ENCODE data around the gene COL11A2.

DNA sequence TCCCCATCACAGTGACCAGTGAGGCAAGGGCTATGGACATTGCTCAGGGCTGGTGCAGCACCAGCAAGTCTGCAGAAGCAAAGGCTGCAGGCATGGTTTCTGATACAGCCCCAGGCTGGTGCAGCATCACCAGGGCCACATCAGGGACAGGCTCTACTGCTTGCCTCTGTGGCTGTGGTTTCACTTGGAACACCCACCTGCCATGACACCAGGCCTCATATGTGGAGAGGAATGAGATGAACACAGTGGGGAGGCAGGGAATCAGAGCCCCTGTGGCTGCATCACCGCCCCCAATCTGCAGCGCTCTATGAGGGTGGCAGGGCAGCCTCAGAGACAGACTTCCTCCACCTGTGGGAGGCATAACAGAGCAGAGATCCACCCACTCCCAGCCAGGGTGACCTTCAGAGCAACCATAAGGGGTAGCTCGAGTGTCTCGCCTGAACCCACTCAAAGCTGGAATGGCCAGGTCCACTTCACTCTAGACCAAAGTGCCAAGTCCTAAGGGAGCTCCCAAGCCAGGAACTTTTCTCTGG, 23.9 kb upstream of the COL11A2 start:
- TF ChIP-seq, protein P1, sequence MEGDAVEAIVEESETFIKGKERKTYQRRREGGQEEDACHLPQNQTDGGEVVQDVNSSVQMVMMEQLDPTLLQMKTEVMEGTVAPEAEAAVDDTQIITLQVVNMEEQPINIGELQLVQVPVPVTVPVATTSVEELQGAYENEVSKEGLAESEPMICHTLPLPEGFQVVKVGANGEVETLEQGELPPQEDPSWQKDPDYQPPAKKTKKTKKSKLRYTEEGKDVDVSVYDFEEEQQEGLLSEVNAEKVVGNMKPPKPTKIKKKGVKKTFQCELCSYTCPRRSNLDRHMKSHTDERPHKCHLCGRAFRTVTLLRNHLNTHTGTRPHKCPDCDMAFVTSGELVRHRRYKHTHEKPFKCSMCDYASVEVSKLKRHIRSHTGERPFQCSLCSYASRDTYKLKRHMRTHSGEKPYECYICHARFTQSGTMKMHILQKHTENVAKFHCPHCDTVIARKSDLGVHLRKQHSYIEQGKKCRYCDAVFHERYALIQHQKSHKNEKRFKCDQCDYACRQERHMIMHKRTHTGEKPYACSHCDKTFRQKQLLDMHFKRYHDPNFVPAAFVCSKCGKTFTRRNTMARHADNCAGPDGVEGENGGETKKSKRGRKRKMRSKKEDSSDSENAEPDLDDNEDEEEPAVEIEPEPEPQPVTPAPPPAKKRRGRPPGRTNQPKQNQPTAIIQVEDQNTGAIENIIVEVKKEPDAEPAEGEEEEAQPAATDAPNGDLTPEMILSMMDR (IDR thresholded peaks at IDR 0.05; ENCODE audit: extremely low read depth in 1 of 2, insufficient read depth in 1 of 2, low read depth in 1 of 2, low read length in 2 of 2), result no peak
- TF ChIP-seq POLR2AphosphoS5 (IDR thresholded peaks at IDR 0.05; ENCODE audit: insufficient read depth, low read depth, low read length), result no peak
- no peak for TF ChIP-seq POLR2A (IDR thresholded peaks at IDR 0.05; ENCODE audit: low read depth, low read length)

Data from endothelial cell of umbilical vein (primary cell).